H1 (cell line): Measurements from ENCODE around the gene MSI2. TPM values are rescaled to one million over a fixed set of nuclear protein-coding genes. Genes with fewer than 3 reads are reported as not detected.

Source experiments
- CEBPB ChIP-seq: IDR thresholded peaks from 2 replicates; pipeline ENCODE4 v1.6.1; 2012; ENCODE audit warnings: low read depth, low read length
- CHD7 ChIP-seq: fragments of 300-600 bp; sonication (generic); IDR thresholded peaks from 2 replicates; pipeline ENCODE4 v1.7.1; 2012; ENCODE audit warnings: low read length, moderate library complexity, mild to moderate bottlenecking, inconsistent platforms; ENCODE audit not compliant: insufficient replicate concordance
- EGR1 ChIP-seq: IDR thresholded peaks from 2 replicates; pipeline ENCODE4 v1.6.1; 2011; ENCODE audit warnings: low read depth, low read length, borderline replicate concordance
- PHF8 ChIP-seq: fragments of 200-600 bp; sonication (generic); conservative IDR thresholded peaks from 2 replicates; pipeline ENCODE4 v1.7.1; 2012; ENCODE audit warnings: low read depth, mild to moderate bottlenecking, inconsistent platforms, low read length, moderate library complexity
- SP1 ChIP-seq: IDR thresholded peaks from 2 replicates; pipeline ENCODE4 v1.6.1; 2011; ENCODE audit warnings: low read depth, low read length
- TBP ChIP-seq: IDR thresholded peaks from 2 replicates; pipeline ENCODE4 v1.6.1; 2011; ENCODE audit warnings: low read depth, low read length, improper control_type of control experiment
- polyA plus RNA-seq, 7 experiments: library from polyadenylated mRNA; depleted of rRNA in 3 of 7; stranded (reverse) in 5 of 7; unstranded in 2 of 7; fragments of >200 nt in 5 of 7; fragments of 200-250 nt in 2 of 7; gene quantifications; 1 replicate in 5 of 7; 2 replicates in 1 of 7; 4 replicates in 1 of 7; pipeline versions ENCODE4 v1.2.1 to v1.2.3, GENCODE V29; 2011 to 2013; ENCODE audit warnings: missing spikeins in 2 of 7, mixed read lengths in 2 of 7
- total RNA-seq: library from RNA; stranded (reverse); fragmentation: NEBNext Ultra II Directional; extraction: Animal tissue kit (Norgen Biotek cat#: 25700); gene quantifications from 2 replicates; pipeline ENCODE4 v1.2.1, GENCODE V29; 2021

The MSI2 gene
- total and polyA plus RNA-seq, 2 of the 8 experiments (the other 6 are each of a cell fraction or from before 2014, with no cell fraction given): 36.7 to 80.6 TPM

DNA sequence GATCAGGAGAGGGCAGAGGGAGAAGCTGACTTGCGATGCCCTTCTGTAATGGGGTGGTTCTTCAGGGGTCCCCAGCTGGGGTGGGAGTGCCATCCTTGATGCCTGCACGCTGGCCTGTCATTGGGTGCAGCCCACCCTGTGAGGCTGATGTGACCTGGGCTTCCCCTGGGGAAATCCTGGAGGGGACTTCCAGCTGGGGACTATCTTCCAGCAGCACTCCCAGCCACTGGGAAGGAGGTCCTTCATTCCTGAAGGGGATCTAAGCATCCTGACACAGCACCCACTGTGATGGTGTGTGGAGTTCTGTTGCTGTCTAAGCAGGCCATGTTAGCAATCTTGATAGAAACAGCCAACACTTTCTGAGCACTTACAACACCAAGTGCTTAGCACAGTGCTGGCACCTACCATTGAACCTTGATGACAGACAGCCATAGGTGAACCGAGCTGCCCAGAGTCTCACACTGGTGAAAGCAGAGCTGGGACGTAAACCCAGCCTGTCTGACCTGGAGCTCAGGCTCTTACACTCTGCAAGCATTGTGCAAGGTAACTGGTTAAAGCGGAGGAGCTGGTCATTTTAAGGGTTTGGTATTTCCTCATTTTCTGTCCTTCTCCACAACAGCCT is 277.5 kb downstream of the MSI2 start (continued):
- TF ChIP-seq CHD7 (no peak), SP1 (no peak), CEBPB (no peak), EGR1 (no peak), TBP (no peak), PHF8 (no peak)
